Neural progenitor cell (in vitro differentiated cells): ENCODE data around the gene IL36RN. TPM values are rescaled to one million over a fixed set of nuclear protein-coding genes. Genes with fewer than 3 reads are reported as not detected.

Experiments
- DNase-seq: peaks from one replicate; pipeline ENCODE4 v3.0.0-alpha.2; 2016; ENCODE audit warnings: low spot score
- H2AFZ ChIP-seq: fragments of 200-600 bp; sonication (generic); replicated peaks from 2 replicates; pipeline ENCODE4 v1.6.1; 2016; ENCODE audit warnings: antibody characterized with exemption
- H3F3A ChIP-seq: fragments of 200-600 bp; sonication (generic); 2 replicates; pipeline ENCODE4 v1.6.1; 2016; ENCODE audit warnings: antibody characterized with exemption, low read depth
- H3K27ac ChIP-seq: fragments of 200-600 bp; sonication (generic); 2 replicates; pipeline ENCODE4 v1.5.1; 2016; ENCODE audit warnings: mild to moderate bottlenecking
- H3K27me3 ChIP-seq: fragments of 200-600 bp; sonication (generic); 2 replicates; pipeline ENCODE4 v1.6.1; 2016; ENCODE audit warnings: mild to moderate bottlenecking, moderate library complexity
- H3K36me3 ChIP-seq: fragments of 200-600 bp; sonication (generic); 2 replicates; pipeline ENCODE4 v1.5.1; 2016
- H3K4me1 ChIP-seq: fragments of 200-600 bp; sonication (generic); 2 replicates; pipeline ENCODE4 v1.6.1; 2016; ENCODE audit warnings: mixed run types
- H3K4me2 ChIP-seq: fragments of 200-600 bp; sonication (generic); 2 replicates; pipeline ENCODE4 v1.6.1; 2016
- H3K4me3 ChIP-seq: fragments of 200-600 bp; sonication (generic); 2 replicates; pipeline ENCODE4 v1.5.1; 2016
- H3K79me2 ChIP-seq: fragments of 200-600 bp; sonication (generic); 2 replicates; pipeline ENCODE4 v1.6.1; 2016; ENCODE audit warnings: low read depth
- H3K9ac ChIP-seq: fragments of 200-600 bp; sonication (generic); 2 replicates; pipeline ENCODE4 v1.6.1; 2016
- H3K9me3 ChIP-seq: fragments of 200-600 bp; sonication (generic); 2 replicates; pipeline ENCODE4 v1.5.1; 2016; ENCODE audit warnings: low read depth
- H4K20me1 ChIP-seq: fragments of 200-600 bp; sonication (generic); 2 replicates; pipeline ENCODE4 v1.6.1; 2016; ENCODE audit warnings: low read depth
- H3K27ac Mint-ChIP-seq: 3 replicates; pipeline ENCODE4 v1.8.0; 2021; ENCODE audit warnings: mixed read lengths
- H3K27me3 Mint-ChIP-seq: 2 replicates; pipeline ENCODE4 v1.8.0; 2022; ENCODE audit warnings: low read depth, mild to moderate bottlenecking, inconsistent platforms, moderate library complexity, mixed read lengths; ENCODE audit not compliant: insufficient read depth
- H3K36me3 Mint-ChIP-seq: 3 replicates; pipeline ENCODE4 v1.8.0; 2021; ENCODE audit warnings: mixed read lengths
- H3K4me1 Mint-ChIP-seq: 3 replicates; pipeline ENCODE4 v1.8.0; 2021; ENCODE audit warnings: mixed read lengths
- H3K4me3 Mint-ChIP-seq: 3 replicates; pipeline ENCODE4 v1.8.0; 2021; ENCODE audit warnings: mild to moderate bottlenecking, moderate library complexity, mixed read lengths
- H3K9me3 Mint-ChIP-seq: 3 replicates; pipeline ENCODE4 v1.8.0; 2020; ENCODE audit warnings: mixed read lengths
- EZH2 ChIP-seq: fragments of 200-600 bp; sonication (generic); IDR thresholded peaks from 2 replicates; pipeline ENCODE4 v1.6.1; 2017; ENCODE audit warnings: antibody characterized with exemption, mild to moderate bottlenecking, moderate library complexity
- EZH2phosphoT487 ChIP-seq: fragments of 200-600 bp; sonication (generic); IDR thresholded peaks from 2 replicates; pipeline ENCODE4 v1.6.1; 2017; ENCODE audit warnings: antibody characterized with exemption
- total RNA-seq: library from RNA; depleted of rRNA; stranded (reverse); fragments of >200 nt; gene quantifications from 2 replicates; pipeline ENCODE4 v1.2.3, GENCODE V29; 2015; ENCODE audit warnings: low replicate concordance
- TF ChIP-seq, protein P1 (sequence below): fragments of 200-600 bp; sonication (generic); IDR thresholded peaks from 2 replicates; pipeline ENCODE4 v1.5.1; 2017; ENCODE audit warnings: antibody characterized with exemption, mild to moderate bottlenecking

Gene IL36RN
- total RNA-seq, 1 donor from 2014 or later, result not detected

- no peak overlapping the region for H3K9ac ChIP-seq
- Mint-ChIP-seq H3K4me1 (no peaks in the 10 kb centered on the region), H3K27me3 (peaks cover 22% of the 10 kb centered on the region), H3K9me3 (no peaks in the 10 kb centered on the region), H3K27ac (no peak overlapping the region), H3K4me3 (no peak overlapping the region), H3K36me3 (no peaks in the 10 kb centered on the region)
- TF ChIP-seq, protein P1, sequence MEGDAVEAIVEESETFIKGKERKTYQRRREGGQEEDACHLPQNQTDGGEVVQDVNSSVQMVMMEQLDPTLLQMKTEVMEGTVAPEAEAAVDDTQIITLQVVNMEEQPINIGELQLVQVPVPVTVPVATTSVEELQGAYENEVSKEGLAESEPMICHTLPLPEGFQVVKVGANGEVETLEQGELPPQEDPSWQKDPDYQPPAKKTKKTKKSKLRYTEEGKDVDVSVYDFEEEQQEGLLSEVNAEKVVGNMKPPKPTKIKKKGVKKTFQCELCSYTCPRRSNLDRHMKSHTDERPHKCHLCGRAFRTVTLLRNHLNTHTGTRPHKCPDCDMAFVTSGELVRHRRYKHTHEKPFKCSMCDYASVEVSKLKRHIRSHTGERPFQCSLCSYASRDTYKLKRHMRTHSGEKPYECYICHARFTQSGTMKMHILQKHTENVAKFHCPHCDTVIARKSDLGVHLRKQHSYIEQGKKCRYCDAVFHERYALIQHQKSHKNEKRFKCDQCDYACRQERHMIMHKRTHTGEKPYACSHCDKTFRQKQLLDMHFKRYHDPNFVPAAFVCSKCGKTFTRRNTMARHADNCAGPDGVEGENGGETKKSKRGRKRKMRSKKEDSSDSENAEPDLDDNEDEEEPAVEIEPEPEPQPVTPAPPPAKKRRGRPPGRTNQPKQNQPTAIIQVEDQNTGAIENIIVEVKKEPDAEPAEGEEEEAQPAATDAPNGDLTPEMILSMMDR, result no peak
- TF ChIP-seq EZH2 (no peak), EZH2phosphoT487 (no peak)
- no peaks in the 10 kb centered on the region for H3K79me2 ChIP-seq
- H3K4me1 ChIP-seq, result no peaks in the 10 kb centered on the region
- no peaks in the 10 kb centered on the region for H3F3A ChIP-seq
- H3K9me3 ChIP-seq, result no peaks in the 10 kb centered on the region
- no peak overlapping the region for H3K27ac ChIP-seq
- no peaks in the 10 kb centered on the region for H3K36me3 ChIP-seq
- H3K4me3 ChIP-seq, result no peak overlapping the region
- no peak overlapping the region for H2AFZ ChIP-seq
- no peak overlapping the region for H3K4me2 ChIP-seq
- peaks cover 7% of the 10 kb centered on the region for H3K27me3 ChIP-seq
- no peak for DNase-seq
- H4K20me1 ChIP-seq, result no peaks in the 10 kb centered on the region
Observed at GRCh38 chr2:113073325-113073834, 14.4 kb downstream of the IL36RN start.

DNA sequence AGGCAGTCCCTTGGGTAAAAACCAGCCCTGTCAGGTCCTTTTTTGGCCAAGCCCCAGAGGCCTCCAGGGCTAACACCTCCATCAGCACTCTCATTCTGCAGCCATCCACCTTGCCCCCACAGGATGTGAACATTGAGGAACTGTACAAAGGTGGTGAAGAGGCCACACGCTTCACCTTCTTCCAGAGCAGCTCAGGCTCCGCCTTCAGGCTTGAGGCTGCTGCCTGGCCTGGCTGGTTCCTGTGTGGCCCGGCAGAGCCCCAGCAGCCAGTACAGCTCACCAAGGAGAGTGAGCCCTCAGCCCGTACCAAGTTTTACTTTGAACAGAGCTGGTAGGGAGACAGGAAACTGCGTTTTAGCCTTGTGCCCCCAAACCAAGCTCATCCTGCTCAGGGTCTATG is 16.0 kb downstream of the IL36RN start:
- H3K36me3 Mint-ChIP-seq, result no peaks in the 10 kb centered on the region
- peaks cover 21% of the 10 kb centered on the region for H3K27me3 Mint-ChIP-seq
- TF ChIP-seq EZH2phosphoT487 (no peak), EZH2 (no peak)
- TF ChIP-seq, protein P1, result no peak
- no peak overlapping the region for H3K9ac ChIP-seq
- H3K4me1 ChIP-seq, result no peaks in the 10 kb centered on the region
- H3K4me3 Mint-ChIP-seq, result no peak overlapping the region
- no peak overlapping the region for H3K4me3 ChIP-seq
- no peaks in the 10 kb centered on the region for H3K9me3 Mint-ChIP-seq
- no peak overlapping the region for H3K27ac Mint-ChIP-seq
- H2AFZ ChIP-seq, result no peak overlapping the region
- H3K4me2 ChIP-seq, result no peak overlapping the region
- H3K4me1 Mint-ChIP-seq, result no peaks in the 10 kb centered on the region
- no peaks in the 10 kb centered on the region for H4K20me1 ChIP-seq
- no peak for DNase-seq
- peaks cover 7% of the 10 kb centered on the region for H3K27me3 ChIP-seq
- no peaks in the 10 kb centered on the region for H3K79me2 ChIP-seq
- H3K36me3 ChIP-seq, result no peaks in the 10 kb centered on the region
- H3K9me3 ChIP-seq, result no peaks in the 10 kb centered on the region
- no peaks in the 10 kb centered on the region for H3F3A ChIP-seq
- H3K27ac ChIP-seq, result no peak overlapping the region

GRCh38 chr2:113075600-113075999 is 16.6 kb downstream of the IL36RN start:
- H3K4me3 Mint-ChIP-seq, result no peak overlapping the region
- no peaks in the 10 kb centered on the region for H3K9me3 ChIP-seq

More at GRCh38 chr2:113075600-113075999, 16.6 kb downstream of the IL36RN start:
- Histone ChIP-seq H3K27me3 (peaks cover 10% of the 10 kb centered on the region), H2AFZ (no peak overlapping the region), H3F3A (no peaks in the 10 kb centered on the region), H3K36me3 (no peaks in the 10 kb centered on the region), H3K79me2 (no peaks in the 10 kb centered on the region), H3K4me2 (no peak overlapping the region), H3K4me1 (no peaks in the 10 kb centered on the region), H3K4me3 (no peak overlapping the region), H3K9ac (no peak overlapping the region), H3K27ac (no peak overlapping the region), H4K20me1 (no peaks in the 10 kb centered on the region)
- Mint-ChIP-seq H3K27me3 (peaks cover 18% of the 10 kb centered on the region), H3K36me3 (no peaks in the 10 kb centered on the region), H3K27ac (no peak overlapping the region), H3K4me1 (no peaks in the 10 kb centered on the region), H3K9me3 (no peaks in the 10 kb centered on the region)
- no peak for TF ChIP-seq EZH2
- TF ChIP-seq EZH2phosphoT487, result no peak
- TF ChIP-seq, protein P1, result no peak
- no peak for DNase-seq
